GM18498 (cell line): Measurements from ENCODE around the gene ATP8A2.

Experiments used
- ATAC-seq: cut with Tn5 transposase; IDR thresholded peaks from one replicate; pipeline ENCODE4 v1.9.1; 2021; ENCODE audit warnings: mild to moderate bottlenecking, moderate library complexity; ENCODE audit not compliant: unreplicated experiment

Gene ATP8A2

GRCh38 chr13:25722893-25723292 lies 351.1 kb downstream of the ATP8A2 start:
- ATAC-seq: no peak

- ATAC-seq: no peak
Measured at GRCh38 chr13:25725104-25725503, 353.3 kb downstream of the ATP8A2 start.

GRCh38 chr13:25727250-25727649 lies 355.5 kb downstream of the ATP8A2 start:
- ATAC-seq: no peak

- no peak for ATAC-seq
Measured at GRCh38 chr13:25727810-25728209, 356.0 kb downstream of the ATP8A2 start.

GRCh38 chr13:25729201-25729600 lies 357.4 kb downstream of the ATP8A2 start:
- no peak for ATAC-seq

GRCh38 chr13:25731037-25731436 lies 359.3 kb downstream of the ATP8A2 start:
- ATAC-seq: no peak

GRCh38 chr13:25731536-25731935 lies 359.8 kb downstream of the ATP8A2 start:
- ATAC-seq: no peak

- ATAC-seq: no peak
Measured at GRCh38 chr13:25732111-25732865, 360.5 kb downstream of the ATP8A2 start.

GRCh38 chr13:25733001-25733491 lies 361.3 kb downstream of the ATP8A2 start:
- no peak for ATAC-seq

- ATAC-seq: no peak
Measured at GRCh38 chr13:25733696-25734435, 362.1 kb downstream of the ATP8A2 start.

- ATAC-seq: no peak
Measured at GRCh38 chr13:25738342-25739196, 366.8 kb downstream of the ATP8A2 start.

GRCh38 chr13:25739376-25739775 lies 367.6 kb downstream of the ATP8A2 start:
- ATAC-seq: no peak

GRCh38 chr13:25741796-25742195 lies 370.0 kb downstream of the ATP8A2 start:
- no peak for ATAC-seq

- no peak for ATAC-seq
Measured at GRCh38 chr13:25742220-25742619, 370.4 kb downstream of the ATP8A2 start.

- ATAC-seq: no peak
Measured at GRCh38 chr13:25743421-25743820, 371.6 kb downstream of the ATP8A2 start.

- no peak for ATAC-seq
Measured at GRCh38 chr13:25744178-25744577, 372.4 kb downstream of the ATP8A2 start.

GRCh38 chr13:25746131-25746530 lies 374.4 kb downstream of the ATP8A2 start:
- no peak for ATAC-seq

- no peak for ATAC-seq
Measured at GRCh38 chr13:25752957-25753551, 381.3 kb downstream of the ATP8A2 start.

GRCh38 chr13:25753976-25754375 lies 382.2 kb downstream of the ATP8A2 start:
- ATAC-seq: no peak

- no peak for ATAC-seq
Measured at GRCh38 chr13:25756251-25756650, 384.5 kb downstream of the ATP8A2 start.

GRCh38 chr13:25756912-25757311 lies 385.1 kb downstream of the ATP8A2 start:
- ATAC-seq: no peak
